GM12864 (cell line): Measurements from ENCODE around the gene CLEC11A.

ENCODE experiments used
- DNase-seq: peaks from one replicate; pipeline ENCODE4 v3.0.0-alpha.2; 2011; ENCODE audit warnings: low read depth
- H3K4me3 ChIP-seq: 2 replicates; pipeline ENCODE4 v1.5.1; 2011; ENCODE audit warnings: mild to moderate bottlenecking, low read depth, low read length, control low read depth
- TF ChIP-seq, protein P1 (sequence below): IDR thresholded peaks from 2 replicates; pipeline ENCODE4 v1.5.1; 2011; ENCODE audit warnings: low read depth, mild to moderate bottlenecking, moderate library complexity, low read length, control low read depth, inconsistent platforms; ENCODE audit errors: missing control alignments

CLEC11A gene

DNA sequence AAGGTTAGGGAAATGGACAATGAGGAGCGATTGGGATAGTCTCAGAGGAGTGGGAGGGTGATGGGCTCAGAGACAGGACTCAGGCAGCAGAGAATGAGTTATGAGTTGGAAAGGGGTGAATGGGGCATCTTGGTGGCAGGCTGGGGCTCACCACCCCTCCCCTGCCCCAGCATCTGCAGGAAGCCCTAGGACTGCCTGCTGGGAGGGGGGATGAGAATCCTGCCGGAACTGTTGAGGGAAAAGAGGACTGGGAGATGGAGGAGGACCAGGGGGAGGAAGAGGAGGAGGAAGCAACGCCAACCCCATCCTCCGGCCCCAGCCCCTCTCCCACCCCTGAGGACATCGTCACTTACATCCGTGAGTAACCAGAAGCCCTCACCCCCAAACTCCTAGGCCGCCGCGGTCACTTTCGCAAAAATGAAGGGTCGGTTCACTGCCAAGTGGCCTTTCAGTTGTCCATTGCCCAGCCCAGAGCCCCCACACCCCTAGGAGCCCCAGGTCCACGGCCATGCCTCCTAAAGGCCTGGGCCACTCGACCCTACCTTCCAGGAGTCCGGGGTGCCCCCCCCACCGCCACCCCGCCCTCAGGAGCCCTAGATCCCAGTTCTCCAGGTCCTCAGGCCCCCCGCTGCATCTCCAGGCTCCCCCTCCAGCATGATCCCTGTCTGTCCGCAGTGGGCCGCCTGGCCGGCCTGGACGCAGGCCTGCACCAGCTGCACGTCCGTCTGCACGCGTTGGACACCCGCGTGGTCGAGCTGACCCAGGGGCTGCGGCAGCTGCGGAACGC, 764 bp downstream of the CLEC11A start:
- DNase-seq: no peak
- TF ChIP-seq, protein P1, sequence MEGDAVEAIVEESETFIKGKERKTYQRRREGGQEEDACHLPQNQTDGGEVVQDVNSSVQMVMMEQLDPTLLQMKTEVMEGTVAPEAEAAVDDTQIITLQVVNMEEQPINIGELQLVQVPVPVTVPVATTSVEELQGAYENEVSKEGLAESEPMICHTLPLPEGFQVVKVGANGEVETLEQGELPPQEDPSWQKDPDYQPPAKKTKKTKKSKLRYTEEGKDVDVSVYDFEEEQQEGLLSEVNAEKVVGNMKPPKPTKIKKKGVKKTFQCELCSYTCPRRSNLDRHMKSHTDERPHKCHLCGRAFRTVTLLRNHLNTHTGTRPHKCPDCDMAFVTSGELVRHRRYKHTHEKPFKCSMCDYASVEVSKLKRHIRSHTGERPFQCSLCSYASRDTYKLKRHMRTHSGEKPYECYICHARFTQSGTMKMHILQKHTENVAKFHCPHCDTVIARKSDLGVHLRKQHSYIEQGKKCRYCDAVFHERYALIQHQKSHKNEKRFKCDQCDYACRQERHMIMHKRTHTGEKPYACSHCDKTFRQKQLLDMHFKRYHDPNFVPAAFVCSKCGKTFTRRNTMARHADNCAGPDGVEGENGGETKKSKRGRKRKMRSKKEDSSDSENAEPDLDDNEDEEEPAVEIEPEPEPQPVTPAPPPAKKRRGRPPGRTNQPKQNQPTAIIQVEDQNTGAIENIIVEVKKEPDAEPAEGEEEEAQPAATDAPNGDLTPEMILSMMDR: no peak
- H3K4me3 ChIP-seq: peak overlapping the region; percentile 42

- peak; percentile 91 for DNase-seq
- H3K4me3 ChIP-seq: peak overlapping the region; percentile 61
- TF ChIP-seq, protein P1: peak; percentile 70
These were observed 1.5 kb downstream of the CLEC11A start for GRCh38 chr19:50724522-50725217.

- no peak for DNase-seq
- peak overlapping the region; percentile 61 for H3K4me3 ChIP-seq
- TF ChIP-seq, protein P1: no peak
These were observed 2.2 kb downstream of the CLEC11A start for GRCh38 chr19:50725218-50725910.

GRCh38 chr19:50725911-50726230, 2.7 kb downstream of the CLEC11A start:
- H3K4me3 ChIP-seq: no peak overlapping the region
- TF ChIP-seq, protein P1: no peak
- DNase-seq: no peak

DNA sequence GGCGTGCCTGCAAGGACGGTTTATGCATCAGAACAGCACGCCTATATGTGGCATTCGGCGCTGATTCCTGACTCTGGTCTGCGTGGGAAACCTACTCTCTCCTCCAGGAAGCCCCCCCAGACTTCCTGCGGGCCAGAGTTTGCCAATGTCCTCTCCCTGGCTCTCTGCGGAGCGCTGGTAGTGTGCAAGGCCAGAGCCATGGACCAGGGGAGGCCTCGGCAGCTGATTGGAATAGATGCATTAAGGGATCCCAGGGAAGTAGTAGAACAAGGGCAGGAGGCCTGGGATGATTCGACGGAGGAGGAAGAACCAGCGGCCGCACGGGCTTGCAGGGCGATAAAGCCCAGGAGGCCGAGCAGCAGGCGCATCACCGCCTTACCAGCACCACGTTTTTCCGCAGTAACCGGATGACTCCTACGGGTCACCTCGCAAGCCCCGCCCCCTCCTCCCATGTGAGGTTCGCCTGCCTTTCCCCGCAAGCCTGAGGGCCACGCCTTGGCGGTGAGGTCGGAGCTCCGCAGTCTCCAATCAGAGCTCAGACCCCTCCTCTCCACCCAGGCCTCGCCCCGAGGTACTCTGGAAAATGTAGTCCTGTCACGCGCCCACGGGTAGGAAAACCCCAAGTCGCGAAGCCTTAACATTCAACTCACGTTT, 5.0 kb downstream of the CLEC11A start:
- DNase-seq: no peak
- no peak overlapping the region for H3K4me3 ChIP-seq
- TF ChIP-seq, protein P1: no peak

- no peak for DNase-seq
- no peak overlapping the region for H3K4me3 ChIP-seq
- TF ChIP-seq, protein P1: no peak
These were observed 6.7 kb downstream of the CLEC11A start for GRCh38 chr19:50729894-50730293.
